DOHH2 (cell line): ENCODE data around the gene PTPN9.

ENCODE experiments used
- CTCF ChIP-seq: fragments of 200-600 bp; sonication (generic); IDR thresholded peaks from one replicate; pipeline ENCODE4 v1.5.1; 2014; ENCODE audit warnings: antibody characterized with exemption, mild to moderate bottlenecking, low read depth, low read length; ENCODE audit not compliant: poor library complexity, severe bottlenecking
- EZH2phosphoT487 ChIP-seq: fragments of 200-600 bp; sonication (generic); IDR thresholded peaks from 2 replicates; pipeline ENCODE4 v1.6.1; 2017; ENCODE audit warnings: borderline replicate concordance, mild to moderate bottlenecking, antibody characterized with exemption, low read length, moderate library complexity, mixed read lengths

GRCh38 chr15:75422554-75422953 is 156.6 kb downstream of the PTPN9 start:
- no peak for TF ChIP-seq CTCF
- TF ChIP-seq EZH2phosphoT487 = no peak
